GM13977 (cell line): ENCODE measurements around the gene ULK1.
"Not testable (repeated sequence)": the region's sequence is repeated elsewhere in the genome, so short reads cannot be mapped to it uniquely, and the experiment has no call there.

Experiments used
- DNase-seq: peaks from one replicate; pipeline ENCODE4 v3.0.0; 2012; ENCODE audit warnings: low spot score
- CTCF ChIP-seq: IDR thresholded peaks from 2 replicates; pipeline ENCODE4 v1.5.1; 2012; ENCODE audit warnings: mild to moderate bottlenecking, control low read depth; ENCODE audit not compliant: insufficient read depth; ENCODE audit errors: extremely low read depth, missing control alignments
- in situ Hi-C: fragments of 300-500 bp; cut with MboI; formaldehyde crosslinking; loops from one replicate; pipeline ENCODE4 v1.12.0; 2022; ENCODE audit warnings: low sequenced_read_pairs, low pct_unique_long_range_greater_than_20kb, mixed read lengths, inconsistent platforms; ENCODE audit not compliant: unreplicated experiment

ULK1 gene

DNA sequence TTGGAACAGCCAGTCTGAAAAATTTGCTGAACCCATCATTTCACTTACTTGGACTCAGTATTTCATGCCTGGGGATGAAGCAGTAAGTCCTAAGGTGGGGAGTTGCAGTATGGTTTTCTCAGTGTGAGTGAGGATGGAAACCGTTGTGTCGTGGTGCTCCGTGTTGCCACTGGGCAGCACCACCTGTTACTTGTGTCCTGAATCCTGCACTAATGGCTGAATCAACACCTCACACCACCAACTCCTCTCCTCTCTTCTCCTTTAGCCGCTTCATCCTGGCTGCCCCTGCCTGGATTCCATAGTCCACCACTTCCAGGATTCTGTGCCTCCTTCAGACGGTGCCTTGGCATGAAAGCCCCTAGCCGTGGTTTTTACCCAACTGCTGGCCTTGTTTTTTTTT lies 52.3 kb downstream of the ULK1 start:
- TF ChIP-seq CTCF = no peak
- DNase-seq = no peak
- in situ Hi-C loops = no loop called here

- no peak for DNase-seq
- TF ChIP-seq CTCF = no peak
Measured at GRCh38 chr12:131947482-131948027, 53.1 kb downstream of the ULK1 start.

GRCh38 chr12:131948166-131948712 lies 53.8 kb downstream of the ULK1 start:
- no peak for DNase-seq
- no peak for TF ChIP-seq CTCF
- in situ Hi-C loops = no loop called here

More at GRCh38 chr12:131947482-131948027, 53.1 kb downstream of the ULK1 start:
- in situ Hi-C loops = no loop called here

GRCh38 chr12:131948713-131949430 lies 54.5 kb downstream of the ULK1 start:
- in situ Hi-C loops = not testable (repeated sequence)

DNA sequence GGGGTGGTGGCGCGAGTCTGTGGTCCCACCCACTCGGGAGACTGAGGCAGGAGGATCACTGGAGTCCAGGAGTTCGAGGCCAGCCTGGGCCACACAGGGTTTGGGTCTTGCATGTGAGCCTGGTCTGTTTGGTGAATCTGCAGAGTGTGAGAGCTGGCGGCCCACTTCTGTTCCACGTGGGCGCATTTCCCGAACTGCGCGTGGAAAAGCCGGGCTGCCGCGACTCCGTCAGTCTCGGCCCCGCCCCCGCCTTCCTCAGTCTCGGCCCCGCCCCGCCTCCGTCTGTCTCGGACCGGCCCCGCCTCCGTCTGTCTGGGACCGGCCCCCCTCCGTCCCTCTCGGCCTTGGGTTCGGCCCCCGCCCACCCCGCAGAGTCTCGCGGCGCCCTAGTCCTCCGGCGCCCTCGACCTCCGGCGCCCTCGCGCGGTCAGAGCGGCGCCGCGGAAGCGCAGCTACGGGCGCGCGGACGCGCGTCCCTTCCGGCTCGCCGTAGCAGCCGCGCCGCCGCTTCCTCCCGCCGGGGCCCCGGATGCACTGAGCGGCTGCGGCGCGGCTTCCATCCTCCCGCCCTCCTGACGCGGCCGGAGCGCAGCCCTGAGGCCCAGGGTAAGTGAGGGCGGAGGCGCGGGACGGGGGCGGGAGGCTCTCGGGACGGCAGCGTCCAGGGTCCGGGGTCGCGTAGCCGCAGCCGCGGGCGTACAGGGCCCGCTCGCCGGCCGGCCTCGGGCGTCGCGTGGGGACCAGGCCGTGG lies 55.2 kb downstream of the ULK1 start, which contains the start of gene EP400:
Gene EP400, plus strand, starts transcription at position 512 of the 751 bp plus-strand sequence. CDS start 10,678 bp downstream, outside the sequence.
- in situ Hi-C loops = no loop called here
- TF ChIP-seq CTCF = peak; percentile 94
- DNase-seq = peak; percentile 99

More at GRCh38 chr12:131948713-131949430, 54.5 kb downstream of the ULK1 start:
- DNase-seq = not testable (repeated sequence)

DNA sequence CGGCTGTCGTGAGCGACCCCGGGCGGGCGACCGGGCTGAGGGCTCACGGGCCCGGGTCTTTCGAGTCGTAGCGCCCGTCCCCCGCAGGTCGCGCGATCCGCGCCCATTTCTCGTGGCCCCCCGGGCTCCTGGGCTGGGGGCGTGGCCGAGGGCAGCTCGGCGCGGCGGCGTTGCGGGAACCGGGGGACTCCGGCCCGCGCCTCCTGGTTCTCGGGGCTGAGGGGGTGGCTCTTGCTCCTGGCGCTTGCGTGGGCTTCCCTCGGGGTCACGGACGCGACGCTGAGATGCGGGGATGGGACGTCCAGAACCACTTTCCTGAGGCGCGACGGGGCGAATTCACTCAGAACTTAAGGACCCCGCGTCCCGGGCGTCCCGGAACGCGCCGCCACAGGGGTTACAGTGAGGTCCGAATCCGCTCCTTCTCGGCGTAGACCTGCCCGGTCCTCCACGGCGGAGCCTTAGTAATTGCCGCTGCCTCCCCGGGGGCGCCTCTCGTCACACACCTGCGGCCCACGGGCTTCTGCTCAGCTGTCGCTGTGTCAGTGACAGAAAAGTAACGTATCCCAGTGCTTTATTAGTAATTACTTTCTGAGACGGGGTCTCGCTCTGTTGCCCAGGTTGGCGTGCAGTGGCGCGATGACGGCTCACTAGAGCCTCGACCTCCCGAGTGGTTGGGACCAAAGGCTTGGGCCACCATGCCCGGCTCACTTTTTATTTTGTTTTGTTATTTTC lies 55.9 kb downstream of the ULK1 start:
- TF ChIP-seq CTCF = no peak
- in situ Hi-C loops = no loop called here
- peak; percentile 58 for DNase-seq

GRCh38 chr12:131953810-131954209 lies 59.4 kb downstream of the ULK1 start:
- DNase-seq, in situ Hi-C loops: not testable (repeated sequence)

GRCh38 chr12:131954460-131954859 lies 60.0 kb downstream of the ULK1 start:
- DNase-seq, in situ Hi-C loops: not testable (repeated sequence)
